K562 (cell line): ENCODE results near the gene FBXL3. TPM values are rescaled to one million over a fixed set of nuclear protein-coding genes. Genes with fewer than 3 reads are reported as not detected.

Experiments used
- CBX2 ChIP-seq: fragments of 200-600 bp; sonication (generic); IDR thresholded peaks from one replicate; pipeline ENCODE4 v1.6.1; 2012; ENCODE audit warnings: mild to moderate bottlenecking, low read length, inconsistent platforms; ENCODE audit not compliant: insufficient read depth, poor library complexity, severe bottlenecking
- ETV5 ChIP-seq: sonication (generic); formaldehyde crosslinking; IDR thresholded peaks from 2 replicates; pipeline ENCODE4 v1.4.0; 2020; ENCODE audit warnings: low read depth, mild to moderate bottlenecking, missing genetic modification reagents
- FOXJ2 ChIP-seq: fragments of 200-800 bp; sonication (Bioruptor generic); IDR thresholded peaks from 2 replicates; pipeline ENCODE4 v1.6.1; 2016; ENCODE audit warnings: missing genetic modification characterization, missing compliant biosample characterization
- HOXB6 ChIP-seq: fragments of 250-450 bp; sonication (Bioruptor Pico); IDR thresholded peaks from 2 replicates; pipeline ENCODE4 v1.5.1; 2022; ENCODE audit warnings: mild to moderate bottlenecking, borderline replicate concordance
- ID3 ChIP-seq, 2 experiments: fragments of 250-450 bp in 1 of 2; fragments of 450-650 bp in 1 of 2; sonication (Bioruptor Pico) in 1 of 2; IDR thresholded peaks; 2 replicates each; pipeline versions ENCODE4 v1.6.1 to v1.8.0; 2016 to 2021; ENCODE audit warnings: mild to moderate bottlenecking in 2 of 2, moderate library complexity in 2 of 2, missing compliant biosample characterization in 1 of 2, missing genetic modification characterization in 1 of 2
- IRF1 ChIP-seq: sonication (generic); formaldehyde crosslinking; IDR thresholded peaks from 2 replicates; pipeline ENCODE4 v1.8.0; 2022; ENCODE audit warnings: missing genetic modification reagents, mild to moderate bottlenecking, borderline replicate concordance
- NFIC ChIP-seq: fragments of 450-650 bp; IDR thresholded peaks from 2 replicates; pipeline ENCODE4 v1.6.1; 2017; ENCODE audit warnings: mild to moderate bottlenecking, inconsistent platforms
- PML ChIP-seq: IDR thresholded peaks from 2 replicates; pipeline ENCODE4 v1.6.1; 2012; ENCODE audit warnings: low read length, inconsistent platforms
- RNF2 ChIP-seq: sonication (generic); IDR thresholded peaks from 2 replicates; pipeline ENCODE4 v1.6.1; 2016
- SOX6 ChIP-seq: fragments of 450-650 bp; IDR thresholded peaks from 2 replicates; pipeline ENCODE4 v1.6.1; 2014; ENCODE audit warnings: mild to moderate bottlenecking
- TARDBP ChIP-seq: fragments of 450-650 bp; IDR thresholded peaks from 2 replicates; pipeline ENCODE4 v1.6.1; 2016
- ZFX ChIP-seq: sonication (generic); formaldehyde crosslinking; IDR thresholded peaks from 2 replicates; pipeline ENCODE4 v1.8.0; 2022; ENCODE audit warnings: mild to moderate bottlenecking, missing genetic modification reagents, moderate library complexity
- ZHX1 ChIP-seq: fragments of 150-350 bp; conservative IDR thresholded peaks from 2 replicates; pipeline ENCODE4 v1.6.1; 2014; ENCODE audit warnings: low read length
- ZNF644 ChIP-seq: fragments of 200-800 bp; sonication (Bioruptor generic); IDR thresholded peaks from 2 replicates; pipeline ENCODE4 v1.6.1; 2016; ENCODE audit warnings: low read depth, missing genetic modification characterization, missing compliant biosample characterization
- polyA plus RNA-seq, 8 experiments: library from polyadenylated mRNA; depleted of rRNA in 4 of 8; stranded (reverse) in 5 of 8; unstranded in 3 of 8; fragments of >200 nt; fragmentation: Nextera tagmentation in 2 of 8; fragmentation: Illumina TruSeq in 1 of 8; extraction: Ambion mirVana in 2 of 8; extraction: Trizol in 1 of 8; gene quantifications; 2 replicates each; pipeline versions ENCODE4 v1.2.1 to v1.2.3, GENCODE V29; 2011 to 2014; ENCODE audit warnings: inconsistent platforms in 1 of 8, missing spikeins in 1 of 8
- total RNA-seq, 7 experiments: library from RNA; depleted of rRNA in 6 of 7; stranded (reverse); fragments of >200 nt in 6 of 7; fragmentation: Illumina TruSeq in 2 of 7; extraction: Trizol in 2 of 7; gene quantifications; 2 replicates each; pipeline versions ENCODE4 v1.2.1 to v1.2.3, GENCODE V29; 2011 to 2021; ENCODE audit warnings: low replicate concordance in 1 of 7
- TF ChIP-seq, protein P1 (sequence below): fragments of 250-450 bp; sonication (Bioruptor Pico); IDR thresholded peaks from 2 replicates; pipeline ENCODE4 v1.9.0; 2021; ENCODE audit warnings: mild to moderate bottlenecking
- TF ChIP-seq, protein P2 (sequence below): sonication (generic); formaldehyde crosslinking; IDR thresholded peaks from 2 replicates; pipeline ENCODE4 v1.8.0; 2022; ENCODE audit warnings: mild to moderate bottlenecking, missing genetic modification reagents
- TF ChIP-seq, protein P3 (sequence below): fragments of 250-450 bp; sonication (Bioruptor Pico); IDR thresholded peaks from 2 replicates; pipeline ENCODE4 v1.4.0; 2020; ENCODE audit warnings: mild to moderate bottlenecking
- TF ChIP-seq, protein P4 (sequence below), 2 experiments: IDR thresholded peaks; 2 replicates each; pipeline ENCODE4 v1.6.1; 2012; ENCODE audit warnings: improper control_type of control experiment in 2 of 2, low read depth in 2 of 2, low read length in 2 of 2, borderline replicate concordance in 1 of 2

The FBXL3 gene
- total and polyA plus RNA-seq, 9 of the 15 experiments (the other 6 are each of a cell fraction or from before 2014, with no cell fraction given) = 3.8 to 16.4 (median 12.6) TPM

DNA sequence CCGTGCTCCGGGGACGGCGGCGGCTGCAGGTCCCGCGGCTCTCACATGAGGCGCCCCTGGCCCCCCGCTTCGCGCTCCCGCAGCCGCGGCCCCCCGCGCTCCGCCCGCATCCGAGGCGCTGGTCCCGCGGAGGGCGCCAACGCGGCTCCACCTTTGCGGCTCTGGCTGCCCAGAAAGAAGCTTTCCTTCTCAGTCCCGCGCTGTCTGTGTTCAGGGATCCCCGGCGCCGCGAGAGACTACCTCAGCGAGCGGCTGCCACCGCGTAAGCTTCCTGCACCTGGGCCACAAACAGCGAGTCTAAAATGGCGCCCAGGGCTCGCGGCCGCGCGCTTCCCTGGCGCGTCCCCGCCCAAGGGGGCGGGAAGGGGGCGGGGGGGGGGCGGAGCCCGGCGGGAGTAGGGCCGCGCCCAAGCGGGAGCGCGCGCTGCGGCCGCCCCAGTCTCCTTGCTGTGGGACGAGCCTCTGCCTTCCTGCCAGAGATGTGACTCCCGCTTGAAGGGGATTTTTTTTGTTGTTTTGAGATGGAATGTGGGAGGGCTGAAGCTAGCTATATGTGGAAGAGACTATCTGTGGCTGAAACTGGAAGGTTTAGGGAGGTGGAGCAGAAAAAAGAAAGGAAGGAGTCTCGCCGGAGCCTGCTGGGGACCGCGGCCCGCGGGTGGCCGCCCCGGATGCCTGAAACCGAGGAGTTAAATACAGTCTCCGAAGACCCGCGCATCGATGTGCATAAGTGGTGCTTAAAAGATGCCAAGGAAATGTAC is at the start of gene FBXL3 (continued):
- TF ChIP-seq, protein P1, sequence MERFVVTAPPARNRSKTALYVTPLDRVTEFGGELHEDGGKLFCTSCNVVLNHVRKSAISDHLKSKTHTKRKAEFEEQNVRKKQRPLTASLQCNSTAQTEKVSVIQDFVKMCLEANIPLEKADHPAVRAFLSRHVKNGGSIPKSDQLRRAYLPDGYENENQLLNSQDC = no peak
- TF ChIP-seq, protein P2, sequence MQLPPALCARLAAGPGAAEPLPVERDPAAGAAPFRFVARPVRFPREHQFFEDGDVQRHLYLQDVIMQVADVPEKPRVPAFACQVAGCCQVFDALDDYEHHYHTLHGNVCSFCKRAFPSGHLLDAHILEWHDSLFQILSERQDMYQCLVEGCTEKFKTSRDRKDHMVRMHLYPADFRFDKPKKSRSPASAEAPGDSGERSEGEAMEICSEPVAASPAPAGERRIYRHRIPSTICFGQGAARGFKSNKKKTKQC (CRISPR knock-in tag) = no peak
- TF ChIP-seq ZFX (CRISPR knock-in tag) (peak; percentile 89), ID3 (CRISPR knock-in tag; IDR thresholded peaks at IDR 0.05) (no peak), ID3 (tag; IDR thresholded peaks at IDR 0.05) (no peak), HOXB6 (CRISPR knock-in tag) (no peak), ZHX1 (no peak), IRF1 (CRISPR knock-in tag) (no peak), TARDBP (no peak), ZNF644 (tag) (no peak), ETV5 (CRISPR knock-in tag) (no peak), CBX2 (no peak), NFIC (peak; percentile 26; the same call in 1 of the 2 replicates), SOX6 (no peak), PML (peak; percentile 39; the same call in 1 of the 2 replicates), FOXJ2 (tag) (no peak), RNF2 (no peak)
- TF ChIP-seq, protein P3, sequence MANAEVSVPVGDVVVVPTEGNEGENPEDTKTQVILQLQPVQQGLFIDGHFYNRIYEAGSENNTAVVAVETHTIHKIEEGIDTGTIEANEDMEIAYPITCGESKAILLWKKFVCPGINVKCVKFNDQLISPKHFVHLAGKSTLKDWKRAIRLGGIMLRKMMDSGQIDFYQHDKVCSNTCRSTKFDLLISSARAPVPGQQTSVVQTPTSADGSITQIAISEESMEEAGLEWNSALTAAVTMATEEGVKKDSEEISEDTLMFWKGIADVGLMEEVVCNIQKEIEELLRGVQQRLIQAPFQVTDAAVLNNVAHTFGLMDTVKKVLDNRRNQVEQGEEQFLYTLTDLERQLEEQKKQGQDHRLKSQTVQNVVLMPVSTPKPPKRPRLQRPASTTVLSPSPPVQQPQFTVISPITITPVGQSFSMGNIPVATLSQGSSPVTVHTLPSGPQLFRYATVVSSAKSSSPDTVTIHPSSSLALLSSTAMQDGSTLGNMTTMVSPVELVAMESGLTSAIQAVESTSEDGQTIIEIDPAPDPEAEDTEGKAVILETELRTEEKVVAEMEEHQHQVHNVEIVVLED = no peak
- TF ChIP-seq, protein P4, sequence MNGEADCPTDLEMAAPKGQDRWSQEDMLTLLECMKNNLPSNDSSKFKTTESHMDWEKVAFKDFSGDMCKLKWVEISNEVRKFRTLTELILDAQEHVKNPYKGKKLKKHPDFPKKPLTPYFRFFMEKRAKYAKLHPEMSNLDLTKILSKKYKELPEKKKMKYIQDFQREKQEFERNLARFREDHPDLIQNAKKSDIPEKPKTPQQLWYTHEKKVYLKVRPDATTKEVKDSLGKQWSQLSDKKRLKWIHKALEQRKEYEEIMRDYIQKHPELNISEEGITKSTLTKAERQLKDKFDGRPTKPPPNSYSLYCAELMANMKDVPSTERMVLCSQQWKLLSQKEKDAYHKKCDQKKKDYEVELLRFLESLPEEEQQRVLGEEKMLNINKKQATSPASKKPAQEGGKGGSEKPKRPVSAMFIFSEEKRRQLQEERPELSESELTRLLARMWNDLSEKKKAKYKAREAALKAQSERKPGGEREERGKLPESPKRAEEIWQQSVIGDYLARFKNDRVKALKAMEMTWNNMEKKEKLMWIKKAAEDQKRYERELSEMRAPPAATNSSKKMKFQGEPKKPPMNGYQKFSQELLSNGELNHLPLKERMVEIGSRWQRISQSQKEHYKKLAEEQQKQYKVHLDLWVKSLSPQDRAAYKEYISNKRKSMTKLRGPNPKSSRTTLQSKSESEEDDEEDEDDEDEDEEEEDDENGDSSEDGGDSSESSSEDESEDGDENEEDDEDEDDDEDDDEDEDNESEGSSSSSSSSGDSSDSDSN (IDR thresholded peaks at IDR 0.05; ENCODE audit: borderline replicate concordance in 1 of 2, low read depth in 2 of 2, low read length in 2 of 2) = peak in 1 of 2 experiments; percentile 24; a peak in 1 of 4 replicates
